Liver (tissue), 9 donors: ENCODE data around the gene BNC2. TPM values are rescaled to one million over a fixed set of nuclear protein-coding genes. Genes with fewer than 3 reads are reported as not detected.

Experiments used
- DNase-seq: peaks from one replicate; pipeline ENCODE4 v3.0.0-alpha.2; 2017; ENCODE audit warnings: low spot score
- H3K27ac ChIP-seq, 2 donors: one replicate each; pipeline ENCODE4 v1.7.0; 2013; ENCODE audit warnings: inconsistent platforms in 2 of 2, low read length in 2 of 2, control low read depth in 1 of 2, low read depth in 1 of 2, mild to moderate bottlenecking in 1 of 2
- H3K27me3 ChIP-seq, 4 donors: one replicate each; pipeline versions ENCODE4 v1.6.1 to v1.7.0; 2013; ENCODE audit warnings: low read length in 3 of 4, inconsistent platforms in 1 of 4, mild to moderate bottlenecking in 1 of 4, moderate library complexity in 1 of 4; ENCODE audit not compliant: control insufficient read depth in 4 of 4, insufficient read depth in 4 of 4
- H3K36me3 ChIP-seq, 4 donors: one replicate each; pipeline versions ENCODE4 v1.6.1 to v1.7.0; 2013; ENCODE audit warnings: low read length in 3 of 4, mild to moderate bottlenecking in 3 of 4, low read depth in 1 of 4, moderate library complexity in 1 of 4; ENCODE audit not compliant: control insufficient read depth in 4 of 4, insufficient read depth in 3 of 4
- H3K4me1 ChIP-seq, 4 donors: one replicate each; pipeline versions ENCODE4 v1.6.1 to v1.7.0; 2013; ENCODE audit warnings: low read length in 3 of 4, mild to moderate bottlenecking in 3 of 4, moderate library complexity in 1 of 4; ENCODE audit not compliant: control insufficient read depth in 4 of 4, insufficient read depth in 4 of 4
- H3K4me3 ChIP-seq, 3 donors: one replicate each; pipeline versions ENCODE4 v1.6.1 to v1.7.0; 2013; ENCODE audit warnings: low read length in 3 of 3, control low read depth in 1 of 3, low read depth in 1 of 3, mild to moderate bottlenecking in 1 of 3
- H3K9ac ChIP-seq, 2 donors: one replicate each; pipeline ENCODE4 v1.7.0; 2013; ENCODE audit warnings: low read length in 2 of 2, mild to moderate bottlenecking in 2 of 2, moderate library complexity in 2 of 2, control low read depth in 1 of 2, low read depth in 1 of 2
- H3K9me3 ChIP-seq, 4 donors: one replicate each; pipeline versions ENCODE4 v1.6.1 to v1.7.0; 2013; ENCODE audit warnings: low read length in 3 of 4; ENCODE audit not compliant: control insufficient read depth in 4 of 4
- EGR1 ChIP-seq, 2 donors: IDR thresholded peaks; 2 replicates each; pipeline ENCODE4 v1.6.1; 2016 to 2018; ENCODE audit warnings: antibody characterized with exemption in 2 of 2, low read depth in 2 of 2
- FOXA1 ChIP-seq: IDR thresholded peaks from 2 replicates; pipeline ENCODE4 v1.6.1; 2016; ENCODE audit warnings: antibody characterized with exemption
- FOXA2 ChIP-seq: IDR thresholded peaks from 2 replicates; pipeline ENCODE4 v1.6.1; 2016; ENCODE audit warnings: antibody characterized with exemption
- JUND ChIP-seq, 2 donors: IDR thresholded peaks; 2 replicates each; pipeline ENCODE4 v1.6.1; 2016; ENCODE audit warnings: antibody characterized with exemption in 2 of 2
- NR2F2 ChIP-seq: IDR thresholded peaks from 2 replicates; pipeline ENCODE4 v1.6.1; 2016; ENCODE audit warnings: antibody characterized with exemption
- RXRA ChIP-seq, 2 donors: IDR thresholded peaks; 2 replicates each; pipeline ENCODE4 v1.6.1; 2017 to 2018; ENCODE audit warnings: antibody characterized with exemption in 2 of 2, mild to moderate bottlenecking in 1 of 2
- TAF1 ChIP-seq: conservative IDR thresholded peaks from 2 replicates; pipeline ENCODE4 v1.6.1; 2016; ENCODE audit warnings: antibody characterized with exemption, mild to moderate bottlenecking
- YY1 ChIP-seq: IDR thresholded peaks from 2 replicates; pipeline ENCODE4 v1.6.1; 2016; ENCODE audit warnings: antibody characterized with exemption, mild to moderate bottlenecking
- WGBS: extraction: QIAGEN DNeasy Blood & Tissue Kit; methylation state at CpG from one replicate; pipeline ENCODE4 v1.1.7; 2013; 5-methylcytosine and 5-hydroxymethylcytosine counted together
- polyA plus RNA-seq, 2 donors: library from polyadenylated mRNA; stranded (reverse) in 1 of 2; unstranded in 1 of 2; fragments of 200-250 nt in 1 of 2; fragments of >200 nt in 1 of 2; fragmentation: Nextera tagmentation in 1 of 2; extraction: Ambion mirVana in 1 of 2; gene quantifications; one replicate each; pipeline versions ENCODE4 v1.2.1 to v1.2.3, GENCODE V29; 2013 to 2015
- total RNA-seq, 2 donors: library from RNA; depleted of rRNA; stranded (reverse); fragments of >200 nt; gene quantifications; one replicate each; pipeline ENCODE4 v1.2.3, GENCODE V29; 2014
- TF ChIP-seq, protein P1 (sequence below): fragments of 150-350 bp; IDR thresholded peaks from 2 replicates; pipeline ENCODE4 v1.5.1; 2017; ENCODE audit warnings: improper control_type of control experiment, low read depth, low read length; ENCODE audit not compliant: missing input control
- TF ChIP-seq, protein P2 (sequence below): IDR thresholded peaks from 2 replicates; pipeline ENCODE4 v1.6.1; 2016; ENCODE audit warnings: antibody characterized with exemption
- TF ChIP-seq, protein P3 (sequence below): IDR thresholded peaks from 2 replicates; pipeline ENCODE4 v1.6.1; 2016; ENCODE audit warnings: antibody characterized with exemption
- TF ChIP-seq, protein P4 (sequence below): IDR thresholded peaks from 2 replicates; pipeline ENCODE4 v1.6.1; 2016; ENCODE audit warnings: antibody characterized with exemption, mild to moderate bottlenecking
- donor health status: healthy.
- donor health status: healthy.
- donor health status: healthy.
- donor health status: healthy.
- donor health status: healthy.

BNC2 gene
- total and polyA plus RNA-seq, 4 donors, result 0.07 to 0.67 (median 0.08) TPM

DNA sequence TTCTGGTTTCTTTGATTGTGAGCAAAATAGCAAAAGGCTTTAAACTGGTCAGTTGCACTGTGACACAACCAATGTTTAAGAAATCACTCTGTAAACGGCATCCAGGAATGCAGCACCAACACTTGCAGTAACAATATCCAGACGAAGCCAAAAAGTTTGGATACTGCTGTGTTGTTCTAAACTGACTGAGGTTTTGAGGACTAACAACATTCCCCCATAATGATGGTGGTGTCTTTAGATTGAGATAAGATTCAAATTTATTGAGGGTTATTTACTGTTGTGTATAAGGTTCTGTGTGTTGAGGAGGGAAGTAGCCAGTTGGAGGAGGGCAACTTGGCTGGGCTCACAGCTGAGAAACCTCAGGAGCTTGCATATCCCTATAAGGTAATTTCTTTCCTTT, 353.6 kb downstream of the BNC2 start:
- H3K27me3 ChIP-seq, result no peaks in the 10 kb centered on the region
- no peak overlapping the region for H3K4me3 ChIP-seq
- TF ChIP-seq RXRA (IDR thresholded peaks at IDR 0.05) (no peak), FOXA2 (no peak), EGR1 (IDR thresholded peaks at IDR 0.05; ENCODE audit: low read depth in 2 of 2) (no peak), TAF1 (no peak)
- TF ChIP-seq, protein P1, sequence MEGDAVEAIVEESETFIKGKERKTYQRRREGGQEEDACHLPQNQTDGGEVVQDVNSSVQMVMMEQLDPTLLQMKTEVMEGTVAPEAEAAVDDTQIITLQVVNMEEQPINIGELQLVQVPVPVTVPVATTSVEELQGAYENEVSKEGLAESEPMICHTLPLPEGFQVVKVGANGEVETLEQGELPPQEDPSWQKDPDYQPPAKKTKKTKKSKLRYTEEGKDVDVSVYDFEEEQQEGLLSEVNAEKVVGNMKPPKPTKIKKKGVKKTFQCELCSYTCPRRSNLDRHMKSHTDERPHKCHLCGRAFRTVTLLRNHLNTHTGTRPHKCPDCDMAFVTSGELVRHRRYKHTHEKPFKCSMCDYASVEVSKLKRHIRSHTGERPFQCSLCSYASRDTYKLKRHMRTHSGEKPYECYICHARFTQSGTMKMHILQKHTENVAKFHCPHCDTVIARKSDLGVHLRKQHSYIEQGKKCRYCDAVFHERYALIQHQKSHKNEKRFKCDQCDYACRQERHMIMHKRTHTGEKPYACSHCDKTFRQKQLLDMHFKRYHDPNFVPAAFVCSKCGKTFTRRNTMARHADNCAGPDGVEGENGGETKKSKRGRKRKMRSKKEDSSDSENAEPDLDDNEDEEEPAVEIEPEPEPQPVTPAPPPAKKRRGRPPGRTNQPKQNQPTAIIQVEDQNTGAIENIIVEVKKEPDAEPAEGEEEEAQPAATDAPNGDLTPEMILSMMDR, result no peak
- TF ChIP-seq, protein P2, sequence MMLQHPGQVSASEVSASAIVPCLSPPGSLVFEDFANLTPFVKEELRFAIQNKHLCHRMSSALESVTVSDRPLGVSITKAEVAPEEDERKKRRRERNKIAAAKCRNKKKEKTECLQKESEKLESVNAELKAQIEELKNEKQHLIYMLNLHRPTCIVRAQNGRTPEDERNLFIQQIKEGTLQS, result no peak
- WGBS, result 77% methylated on average over 2 of the region's 2 CpGs
- no peaks in the 10 kb centered on the region for H3K36me3 ChIP-seq
- H3K9me3 ChIP-seq, result no peaks in the 10 kb centered on the region
- no peak overlapping the region for H3K27ac ChIP-seq
- DNase-seq, result no peak
- no peak overlapping the region for H3K9ac ChIP-seq
- no peaks in the 10 kb centered on the region for H3K4me1 ChIP-seq

DNA sequence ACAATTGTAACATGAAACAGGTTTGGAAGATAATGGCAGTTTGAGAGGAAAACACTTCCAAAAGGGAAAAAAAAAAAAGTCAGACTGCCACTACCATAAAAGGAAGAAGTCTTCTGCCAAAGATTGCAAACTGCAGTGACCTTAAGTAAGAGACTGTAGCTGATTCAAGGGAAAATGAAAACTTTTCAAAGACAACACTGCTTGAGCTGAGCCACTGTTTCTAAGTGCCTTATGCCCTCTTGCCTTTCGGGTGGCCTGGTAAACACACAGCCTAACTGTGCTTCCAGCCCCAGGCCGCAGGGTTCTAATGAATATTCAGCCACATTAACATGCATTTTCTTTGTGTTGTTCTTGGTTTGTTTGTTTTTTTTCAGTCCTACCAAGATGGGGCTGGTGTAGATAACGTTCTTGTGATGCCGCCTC, 354.6 kb downstream of the BNC2 start:
- WGBS, result 63% methylated on average over 4 of the region's 4 CpGs
- TF ChIP-seq YY1, result no peak
- TF ChIP-seq JUND (IDR thresholded peaks at IDR 0.05), result no peak
- TF ChIP-seq NR2F2, result peak; percentile 47
- no peaks in the 10 kb centered on the region for H3K36me3 ChIP-seq
- DNase-seq, result no peak
- H3K4me1 ChIP-seq, result no peaks in the 10 kb centered on the region
- no peaks in the 10 kb centered on the region for H3K27me3 ChIP-seq
- H3K4me3 ChIP-seq, result no peak overlapping the region
- H3K9ac ChIP-seq, result no peak overlapping the region
- H3K9me3 ChIP-seq, result no peaks in the 10 kb centered on the region
- H3K27ac ChIP-seq, result no peak overlapping the region

- TF ChIP-seq, protein P3, sequence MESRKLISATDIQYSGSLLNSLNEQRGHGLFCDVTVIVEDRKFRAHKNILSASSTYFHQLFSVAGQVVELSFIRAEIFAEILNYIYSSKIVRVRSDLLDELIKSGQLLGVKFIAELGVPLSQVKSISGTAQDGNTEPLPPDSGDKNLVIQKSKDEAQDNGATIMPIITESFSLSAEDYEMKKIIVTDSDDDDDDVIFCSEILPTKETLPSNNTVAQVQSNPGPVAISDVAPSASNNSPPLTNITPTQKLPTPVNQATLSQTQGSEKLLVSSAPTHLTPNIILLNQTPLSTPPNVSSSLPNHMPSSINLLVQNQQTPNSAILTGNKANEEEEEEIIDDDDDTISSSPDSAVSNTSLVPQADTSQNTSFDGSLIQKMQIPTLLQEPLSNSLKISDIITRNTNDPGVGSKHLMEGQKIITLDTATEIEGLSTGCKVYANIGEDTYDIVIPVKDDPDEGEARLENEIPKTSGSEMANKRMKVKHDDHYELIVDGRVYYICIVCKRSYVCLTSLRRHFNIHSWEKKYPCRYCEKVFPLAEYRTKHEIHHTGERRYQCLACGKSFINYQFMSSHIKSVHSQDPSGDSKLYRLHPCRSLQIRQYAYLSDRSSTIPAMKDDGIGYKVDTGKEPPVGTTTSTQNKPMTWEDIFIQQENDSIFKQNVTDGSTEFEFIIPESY, result no peak
- TF ChIP-seq NR2F2 (no peak), FOXA1 (no peak), EGR1 (IDR thresholded peaks at IDR 0.05; ENCODE audit: low read depth in 2 of 2) (no peak)
- TF ChIP-seq, protein P4, sequence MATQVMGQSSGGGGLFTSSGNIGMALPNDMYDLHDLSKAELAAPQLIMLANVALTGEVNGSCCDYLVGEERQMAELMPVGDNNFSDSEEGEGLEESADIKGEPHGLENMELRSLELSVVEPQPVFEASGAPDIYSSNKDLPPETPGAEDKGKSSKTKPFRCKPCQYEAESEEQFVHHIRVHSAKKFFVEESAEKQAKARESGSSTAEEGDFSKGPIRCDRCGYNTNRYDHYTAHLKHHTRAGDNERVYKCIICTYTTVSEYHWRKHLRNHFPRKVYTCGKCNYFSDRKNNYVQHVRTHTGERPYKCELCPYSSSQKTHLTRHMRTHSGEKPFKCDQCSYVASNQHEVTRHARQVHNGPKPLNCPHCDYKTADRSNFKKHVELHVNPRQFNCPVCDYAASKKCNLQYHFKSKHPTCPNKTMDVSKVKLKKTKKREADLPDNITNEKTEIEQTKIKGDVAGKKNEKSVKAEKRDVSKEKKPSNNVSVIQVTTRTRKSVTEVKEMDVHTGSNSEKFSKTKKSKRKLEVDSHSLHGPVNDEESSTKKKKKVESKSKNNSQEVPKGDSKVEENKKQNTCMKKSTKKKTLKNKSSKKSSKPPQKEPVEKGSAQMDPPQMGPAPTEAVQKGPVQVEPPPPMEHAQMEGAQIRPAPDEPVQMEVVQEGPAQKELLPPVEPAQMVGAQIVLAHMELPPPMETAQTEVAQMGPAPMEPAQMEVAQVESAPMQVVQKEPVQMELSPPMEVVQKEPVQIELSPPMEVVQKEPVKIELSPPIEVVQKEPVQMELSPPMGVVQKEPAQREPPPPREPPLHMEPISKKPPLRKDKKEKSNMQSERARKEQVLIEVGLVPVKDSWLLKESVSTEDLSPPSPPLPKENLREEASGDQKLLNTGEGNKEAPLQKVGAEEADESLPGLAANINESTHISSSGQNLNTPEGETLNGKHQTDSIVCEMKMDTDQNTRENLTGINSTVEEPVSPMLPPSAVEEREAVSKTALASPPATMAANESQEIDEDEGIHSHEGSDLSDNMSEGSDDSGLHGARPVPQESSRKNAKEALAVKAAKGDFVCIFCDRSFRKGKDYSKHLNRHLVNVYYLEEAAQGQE, result no peak
Measured at GRCh38 chr9:16515207-16515606, 355.3 kb downstream of the BNC2 start.

More at GRCh38 chr9:16515207-16515606, 355.3 kb downstream of the BNC2 start:
- WGBS, result 50% methylated on average over 12 of the region's 12 CpGs
- H3K27me3 ChIP-seq, result no peaks in the 10 kb centered on the region
- no peak overlapping the region for H3K9ac ChIP-seq
- no peak overlapping the region for H3K4me3 ChIP-seq
- no peaks in the 10 kb centered on the region for H3K4me1 ChIP-seq
- no peak for DNase-seq
- H3K36me3 ChIP-seq, result no peaks in the 10 kb centered on the region
- H3K9me3 ChIP-seq, result no peaks in the 10 kb centered on the region
- H3K27ac ChIP-seq, result no peak overlapping the region
